GM12875 (cell line): ENCODE data around the gene HECW1.

Experiments used
- H3K4me3 ChIP-seq: one replicate; pipeline ENCODE4 v1.5.1; 2011; ENCODE audit warnings: low read depth, low read length, control low read depth
- CTCF ChIP-seq: IDR thresholded peaks from 2 replicates; pipeline ENCODE4 v1.5.1; 2011; ENCODE audit warnings: low read depth, mild to moderate bottlenecking, control low read depth, inconsistent platforms, low read length, moderate library complexity, borderline replicate concordance; ENCODE audit not compliant: insufficient read depth

Gene HECW1

GRCh38 chr7:43137811-43138210 is 25.4 kb downstream of the HECW1 start:
- no peak overlapping the region for H3K4me3 ChIP-seq
- TF ChIP-seq CTCF = no peak

GRCh38 chr7:43138710-43139109 is 26.3 kb downstream of the HECW1 start:
- H3K4me3 ChIP-seq = no peak overlapping the region
- no peak for TF ChIP-seq CTCF

GRCh38 chr7:43139137-43139536 is 26.7 kb downstream of the HECW1 start:
- H3K4me3 ChIP-seq = no peak overlapping the region
- TF ChIP-seq CTCF = no peak

- H3K4me3 ChIP-seq = no peak overlapping the region
- TF ChIP-seq CTCF = no peak
Observed at GRCh38 chr7:43140186-43140585, 27.7 kb downstream of the HECW1 start.

GRCh38 chr7:43141091-43141490 is 28.6 kb downstream of the HECW1 start:
- no peak overlapping the region for H3K4me3 ChIP-seq
- no peak for TF ChIP-seq CTCF

- no peak for TF ChIP-seq CTCF
- no peak overlapping the region for H3K4me3 ChIP-seq
Observed at GRCh38 chr7:43142703-43143102, 30.3 kb downstream of the HECW1 start.

- no peak overlapping the region for H3K4me3 ChIP-seq
- no peak for TF ChIP-seq CTCF
Observed at GRCh38 chr7:43143918-43144589, 31.6 kb downstream of the HECW1 start.
